ENCODE data around the gene GRM5.
"Not testable (repeated sequence)": the region's sequence is repeated elsewhere in the genome, so short reads cannot be mapped to it uniquely, and the experiment has no call there.

DNA sequence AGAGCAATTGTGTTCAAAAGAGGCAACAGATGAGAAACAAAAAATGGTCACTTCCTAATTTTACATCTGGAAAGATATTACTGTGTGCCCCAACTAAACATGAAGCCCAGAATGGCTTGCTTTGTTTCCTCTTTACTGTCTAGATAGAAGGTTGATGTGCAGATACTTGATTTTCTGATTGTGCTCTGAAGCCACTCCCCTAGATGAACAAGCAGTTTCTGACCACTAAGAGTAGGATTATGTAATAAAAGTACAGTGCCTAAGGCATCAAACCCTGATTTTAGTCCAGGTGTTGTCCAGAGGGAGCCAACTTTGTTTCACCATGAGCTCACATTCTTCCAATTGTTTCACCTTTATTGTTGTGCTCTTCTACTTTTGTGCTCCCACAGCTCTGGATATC, 116.9 kb downstream of the GRM5 start:
- TF ChIP-seq, protein P1, sequence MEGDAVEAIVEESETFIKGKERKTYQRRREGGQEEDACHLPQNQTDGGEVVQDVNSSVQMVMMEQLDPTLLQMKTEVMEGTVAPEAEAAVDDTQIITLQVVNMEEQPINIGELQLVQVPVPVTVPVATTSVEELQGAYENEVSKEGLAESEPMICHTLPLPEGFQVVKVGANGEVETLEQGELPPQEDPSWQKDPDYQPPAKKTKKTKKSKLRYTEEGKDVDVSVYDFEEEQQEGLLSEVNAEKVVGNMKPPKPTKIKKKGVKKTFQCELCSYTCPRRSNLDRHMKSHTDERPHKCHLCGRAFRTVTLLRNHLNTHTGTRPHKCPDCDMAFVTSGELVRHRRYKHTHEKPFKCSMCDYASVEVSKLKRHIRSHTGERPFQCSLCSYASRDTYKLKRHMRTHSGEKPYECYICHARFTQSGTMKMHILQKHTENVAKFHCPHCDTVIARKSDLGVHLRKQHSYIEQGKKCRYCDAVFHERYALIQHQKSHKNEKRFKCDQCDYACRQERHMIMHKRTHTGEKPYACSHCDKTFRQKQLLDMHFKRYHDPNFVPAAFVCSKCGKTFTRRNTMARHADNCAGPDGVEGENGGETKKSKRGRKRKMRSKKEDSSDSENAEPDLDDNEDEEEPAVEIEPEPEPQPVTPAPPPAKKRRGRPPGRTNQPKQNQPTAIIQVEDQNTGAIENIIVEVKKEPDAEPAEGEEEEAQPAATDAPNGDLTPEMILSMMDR (IDR thresholded peaks at IDR 0.05): not testable (repeated sequence)
- TF ChIP-seq EP300 (IDR thresholded peaks at IDR 0.05; ENCODE audit: low read depth); POLR2A (IDR thresholded peaks at IDR 0.05): not testable (repeated sequence)

Data from transverse colon (tissue), 3 donors.